Measurements from ENCODE around the gene EBF3.

DNA sequence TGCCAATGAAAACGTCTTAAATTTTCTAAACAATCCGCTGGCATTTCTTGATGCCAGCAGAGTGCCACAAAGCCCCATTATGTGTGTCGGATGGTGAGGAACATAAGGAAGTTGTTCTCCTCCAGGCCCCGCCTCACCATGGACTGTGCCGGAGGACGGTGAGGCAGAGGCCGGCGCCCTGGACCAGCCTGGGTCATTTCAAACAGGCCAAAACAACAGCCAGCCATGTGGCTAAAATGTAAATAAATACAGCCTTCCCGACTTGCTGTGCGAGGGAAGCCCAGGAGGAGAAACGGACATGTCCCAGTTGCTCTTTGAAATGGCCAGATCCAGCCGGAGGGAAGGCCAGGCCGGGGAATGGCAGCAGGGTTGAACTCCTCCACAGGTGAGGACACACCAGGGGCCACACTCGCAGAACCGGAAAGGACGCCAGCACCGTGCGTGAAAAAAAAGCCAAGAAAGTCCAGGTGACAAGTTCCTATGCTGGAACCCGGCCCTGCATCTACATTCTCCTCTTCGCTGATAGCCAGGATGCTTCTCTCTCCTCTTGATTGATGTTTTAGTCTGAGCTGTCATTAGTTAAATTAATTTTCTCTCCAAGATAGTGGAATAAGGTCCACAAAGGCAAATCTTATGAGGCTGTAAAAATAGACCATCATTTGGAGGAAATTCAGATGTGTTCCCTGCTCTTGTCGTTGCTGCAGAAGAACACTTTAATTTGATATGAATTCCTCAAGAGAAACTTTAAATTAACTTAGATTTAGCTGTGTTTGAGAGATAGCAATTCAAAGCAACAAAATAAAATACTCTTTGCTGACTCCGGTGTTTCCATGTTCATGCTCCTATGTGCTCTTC is 64.6 kb downstream of the EBF3 start:
- TF ChIP-seq EZH2phosphoT487 (IDR thresholded peaks at IDR 0.05; ENCODE audit: low read depth), result no peak
- TF ChIP-seq, protein P1, sequence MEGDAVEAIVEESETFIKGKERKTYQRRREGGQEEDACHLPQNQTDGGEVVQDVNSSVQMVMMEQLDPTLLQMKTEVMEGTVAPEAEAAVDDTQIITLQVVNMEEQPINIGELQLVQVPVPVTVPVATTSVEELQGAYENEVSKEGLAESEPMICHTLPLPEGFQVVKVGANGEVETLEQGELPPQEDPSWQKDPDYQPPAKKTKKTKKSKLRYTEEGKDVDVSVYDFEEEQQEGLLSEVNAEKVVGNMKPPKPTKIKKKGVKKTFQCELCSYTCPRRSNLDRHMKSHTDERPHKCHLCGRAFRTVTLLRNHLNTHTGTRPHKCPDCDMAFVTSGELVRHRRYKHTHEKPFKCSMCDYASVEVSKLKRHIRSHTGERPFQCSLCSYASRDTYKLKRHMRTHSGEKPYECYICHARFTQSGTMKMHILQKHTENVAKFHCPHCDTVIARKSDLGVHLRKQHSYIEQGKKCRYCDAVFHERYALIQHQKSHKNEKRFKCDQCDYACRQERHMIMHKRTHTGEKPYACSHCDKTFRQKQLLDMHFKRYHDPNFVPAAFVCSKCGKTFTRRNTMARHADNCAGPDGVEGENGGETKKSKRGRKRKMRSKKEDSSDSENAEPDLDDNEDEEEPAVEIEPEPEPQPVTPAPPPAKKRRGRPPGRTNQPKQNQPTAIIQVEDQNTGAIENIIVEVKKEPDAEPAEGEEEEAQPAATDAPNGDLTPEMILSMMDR (IDR thresholded peaks at IDR 0.05; ENCODE audit: low read depth, low read length), result no peak
